Type B pancreatic cell (in vitro differentiated cells): ENCODE results near the gene POU2AF2. TPM values are rescaled to one million over a fixed set of nuclear protein-coding genes. Genes with fewer than 3 reads are reported as not detected.
A peak's percentile ranks its signal among the peaks of the same experiment; 100 is the strongest.

Experiments used
- DNase-seq: peaks from one replicate; pipeline ENCODE4 v3.0.0; 2021; ENCODE audit warnings: mixed read lengths; ENCODE audit not compliant: unreplicated experiment; ENCODE audit errors: extremely low spot score
- H3K27ac Mint-ChIP-seq: 2 replicates; pipeline ENCODE4 v1.8.0; 2021; ENCODE audit warnings: mild to moderate bottlenecking, mixed read lengths
- H3K27me3 Mint-ChIP-seq: 2 replicates; pipeline ENCODE4 v1.8.0; 2021; ENCODE audit warnings: mixed read lengths
- H3K36me3 Mint-ChIP-seq: 2 replicates; pipeline ENCODE4 v1.8.0; 2021; ENCODE audit warnings: mixed read lengths
- H3K4me1 Mint-ChIP-seq: one replicate; pipeline ENCODE4 v1.8.0; 2021; ENCODE audit warnings: mixed read lengths; ENCODE audit not compliant: unreplicated experiment
- H3K4me3 Mint-ChIP-seq: 2 replicates; pipeline ENCODE4 v1.8.0; 2021; ENCODE audit warnings: mild to moderate bottlenecking, mixed read lengths
- H3K9me3 Mint-ChIP-seq: 2 replicates; pipeline ENCODE4 v1.8.0; 2021; ENCODE audit warnings: mixed read lengths
- CTCF ChIP-seq: fragments of 200-600 bp; sonication (generic); conservative IDR thresholded peaks from 2 replicates; pipeline ENCODE4 v1.5.0; 2021; ENCODE audit warnings: antibody characterized with exemption, mild to moderate bottlenecking
- total RNA-seq: library from RNA; stranded (reverse); gene quantifications from 2 replicates; pipeline ENCODE4 v1.2.1, GENCODE V29; 2021; ENCODE audit warnings: low replicate concordance

POU2AF2 gene
- total RNA-seq, 1 donor from 2014 or later = 0.39 TPM

- H3K27me3 Mint-ChIP-seq = peaks cover 26% of the 10 kb centered on the region
- no peak overlapping the region for H3K4me3 Mint-ChIP-seq
- H3K27ac Mint-ChIP-seq = no peak overlapping the region
- TF ChIP-seq CTCF = no peak
- H3K36me3 Mint-ChIP-seq = peaks cover 4% of the 10 kb centered on the region
- H3K4me1 Mint-ChIP-seq = peaks cover 29% of the 10 kb centered on the region
- DNase-seq = no peak
- H3K9me3 Mint-ChIP-seq = no peaks in the 10 kb centered on the region
Measured at GRCh38 chr11:111301842-111302118, 56.3 kb downstream of the POU2AF2 start.

- Mint-ChIP-seq H3K36me3 (peaks cover 4% of the 10 kb centered on the region), H3K4me3 (peak overlapping the region; percentile 76), H3K9me3 (no peaks in the 10 kb centered on the region), H3K4me1 (peaks cover 29% of the 10 kb centered on the region), H3K27ac (peak overlapping the region; percentile 88), H3K27me3 (peaks cover 24% of the 10 kb centered on the region)
- no peak for TF ChIP-seq CTCF
- no peak for DNase-seq
Measured at GRCh38 chr11:111302298-111302697, 56.8 kb downstream of the POU2AF2 start.

GRCh38 chr11:111303461-111303860 is 57.9 kb downstream of the POU2AF2 start:
- H3K4me3 Mint-ChIP-seq = peak overlapping the region; percentile 76
- H3K4me1 Mint-ChIP-seq = peaks cover 34% of the 10 kb centered on the region
- no peak for DNase-seq
- no peak for TF ChIP-seq CTCF
- peaks cover 7% of the 10 kb centered on the region for H3K36me3 Mint-ChIP-seq
- H3K27me3 Mint-ChIP-seq = peaks cover 18% of the 10 kb centered on the region
- H3K9me3 Mint-ChIP-seq = no peaks in the 10 kb centered on the region
- peak overlapping the region; percentile 88 for H3K27ac Mint-ChIP-seq

GRCh38 chr11:111305162-111305802 is 59.8 kb downstream of the POU2AF2 start:
- Mint-ChIP-seq H3K27me3 (peaks cover 14% of the 10 kb centered on the region), H3K36me3 (peaks cover 7% of the 10 kb centered on the region), H3K9me3 (no peaks in the 10 kb centered on the region), H3K4me3 (peak overlapping the region; percentile 35), H3K27ac (no peak overlapping the region), H3K4me1 (peaks cover 34% of the 10 kb centered on the region)
- TF ChIP-seq CTCF = no peak
- DNase-seq = no peak

GRCh38 chr11:111305876-111306275 is 60.4 kb downstream of the POU2AF2 start:
- Mint-ChIP-seq H3K36me3 (peaks cover 7% of the 10 kb centered on the region), H3K9me3 (no peaks in the 10 kb centered on the region), H3K4me1 (peaks cover 34% of the 10 kb centered on the region), H3K27me3 (peaks cover 9% of the 10 kb centered on the region), H3K27ac (no peak overlapping the region), H3K4me3 (no peak overlapping the region)
- DNase-seq = no peak
- TF ChIP-seq CTCF = no peak

GRCh38 chr11:111306321-111306720 is 60.8 kb downstream of the POU2AF2 start:
- peaks cover 34% of the 10 kb centered on the region for H3K4me1 Mint-ChIP-seq
- H3K27ac Mint-ChIP-seq = no peak overlapping the region
- no peaks in the 10 kb centered on the region for H3K9me3 Mint-ChIP-seq
- no peak for TF ChIP-seq CTCF
- no peak for DNase-seq
- peaks cover 7% of the 10 kb centered on the region for H3K36me3 Mint-ChIP-seq
- peaks cover 7% of the 10 kb centered on the region for H3K27me3 Mint-ChIP-seq
- H3K4me3 Mint-ChIP-seq = no peak overlapping the region
